Activated CD8-positive, alpha-beta memory T cell treated with anti-CD3 and anti-CD28 coated beads, Interleukin-2, amount 50 U/mL, for 1 hour (primary cell): Measurements from ENCODE around the gene AKNA.

ENCODE experiments used
- DNase-seq: peaks from one replicate; pipeline ENCODE4 v3.0.0-alpha.2; 2020; ENCODE audit errors: extremely low read depth

The AKNA gene

GRCh38 chr9:114414346-114414745 lies 26.6 kb upstream of the AKNA start:
- DNase-seq: no peak

- no peak for DNase-seq
These were observed 26.1 kb upstream of the AKNA start for GRCh38 chr9:114413861-114414301.

- DNase-seq: no peak
These were observed 24.4 kb upstream of the AKNA start for GRCh38 chr9:114412048-114412683.

- no peak for DNase-seq
These were observed 23.7 kb upstream of the AKNA start for GRCh38 chr9:114411452-114411851.

- DNase-seq: no peak
These were observed 23.1 kb upstream of the AKNA start for GRCh38 chr9:114410910-114411309.

- no peak for DNase-seq
These were observed 22.1 kb upstream of the AKNA start for GRCh38 chr9:114409842-114410241.

GRCh38 chr9:114409103-114409780 lies 21.5 kb upstream of the AKNA start:
- DNase-seq: no peak

GRCh38 chr9:114408645-114409044 lies 20.9 kb upstream of the AKNA start:
- DNase-seq: no peak

- DNase-seq: no peak
These were observed 20.1 kb upstream of the AKNA start for GRCh38 chr9:114407889-114408288.

GRCh38 chr9:114406441-114406840 lies 18.7 kb upstream of the AKNA start:
- DNase-seq: no peak

GRCh38 chr9:114405294-114406034 lies 17.7 kb upstream of the AKNA start:
- peak; percentile 55 for DNase-seq

- no peak for DNase-seq
These were observed 16.7 kb upstream of the AKNA start for GRCh38 chr9:114404531-114404930.

- DNase-seq: no peak
These were observed 15.5 kb upstream of the AKNA start for GRCh38 chr9:114403153-114403756.

GRCh38 chr9:114401344-114401743 lies 13.6 kb upstream of the AKNA start:
- DNase-seq: no peak

GRCh38 chr9:114400772-114401171 lies 13.0 kb upstream of the AKNA start:
- DNase-seq: no peak

GRCh38 chr9:114400219-114400618 lies 12.4 kb upstream of the AKNA start:
- no peak for DNase-seq

GRCh38 chr9:114399381-114399780 lies 11.6 kb upstream of the AKNA start:
- no peak for DNase-seq

GRCh38 chr9:114397848-114398605 lies 10.2 kb upstream of the AKNA start:
- DNase-seq: peak; percentile 93

GRCh38 chr9:114397219-114397847 lies 9.6 kb upstream of the AKNA start:
- no peak for DNase-seq

- no peak for DNase-seq
These were observed 8.9 kb upstream of the AKNA start for GRCh38 chr9:114396558-114397218.

- no peak for DNase-seq
These were observed 8.0 kb upstream of the AKNA start for GRCh38 chr9:114395768-114396167.
